ENCODE data around the gene SLC16A7. TPM values are rescaled to one million over a fixed set of nuclear protein-coding genes. Genes with fewer than 3 reads are reported as not detected.

The SLC16A7 gene
- total RNA-seq, 1 experiment from 2014 or later = 2.7 TPM

GRCh38 chr12:59615392-59616165, 19.8 kb downstream of the SLC16A7 start:
- no peak for DNase-seq
- no peak for TF ChIP-seq EZH2 (IDR thresholded peaks at IDR 0.05; ENCODE audit: low read depth)
- no peak for TF ChIP-seq CTCF (conservative IDR thresholded peaks at IDR 0.05)
- no TSS peak for BruUV-seq (replicated peaks)
- Histone ChIP-seq H3K4me2 (no peak overlapping the region), H3K27me3 (ENCODE audit: insufficient read depth, low read depth) (no peaks in the 10 kb centered on the region), H2AFZ (no peak overlapping the region), H3K4me3 (no peak overlapping the region), H3K4me1 (replicated peaks; ENCODE audit: insufficient read depth) (no peaks in the 10 kb centered on the region), H3K36me3 (ENCODE audit: low read depth) (no peaks in the 10 kb centered on the region), H4K20me1 (ENCODE audit: insufficient read depth) (no peaks in the 10 kb centered on the region), H3K79me2 (ENCODE audit: low read depth) (no peaks in the 10 kb centered on the region), H3K27ac (no peak overlapping the region), H3K9me3 (ENCODE audit: insufficient read depth, low read depth) (no peaks in the 10 kb centered on the region; the same call in 1 of the 2 replicates), H3F3A (ENCODE audit: insufficient read depth, low read depth) (no peaks in the 10 kb centered on the region), H3K9me2 (ENCODE audit: insufficient read depth) (no peaks in the 10 kb centered on the region)
- POLR2A ChIA-PET (ENCODE audit: unreplicated experiment) = no interaction called here
- CTCF ChIA-PET = no interaction called here
- intact Hi-C loops (cut with micrococcal nuclease; ENCODE audit: unreplicated experiment) = no loop called here

- H3K27me3 ChIP-seq (ENCODE audit: insufficient read depth, low read depth) = no peaks in the 10 kb centered on the region
- H3K9me2 ChIP-seq (ENCODE audit: insufficient read depth) = no peaks in the 10 kb centered on the region
- no peak overlapping the region for H2AFZ ChIP-seq
- TF ChIP-seq EZH2 (IDR thresholded peaks at IDR 0.05; ENCODE audit: low read depth) (no peak), CTCF (conservative IDR thresholded peaks at IDR 0.05) (no peak)
- H3K4me2 ChIP-seq = no peak overlapping the region
- no TSS peak for BruUV-seq (replicated peaks)
- no peaks in the 10 kb centered on the region for H3K9me3 ChIP-seq (ENCODE audit: insufficient read depth, low read depth)
- DNase-seq = no peak
- H3K4me1 ChIP-seq (replicated peaks; ENCODE audit: insufficient read depth) = no peaks in the 10 kb centered on the region
- H3K79me2 ChIP-seq (ENCODE audit: low read depth) = no peaks in the 10 kb centered on the region
- no peaks in the 10 kb centered on the region for H3F3A ChIP-seq (ENCODE audit: insufficient read depth, low read depth)
- no peak overlapping the region for H3K27ac ChIP-seq
- H3K4me3 ChIP-seq = no peak overlapping the region
- POLR2A ChIA-PET (ENCODE audit: unreplicated experiment) = no interaction called here
- no peaks in the 10 kb centered on the region for H4K20me1 ChIP-seq (ENCODE audit: insufficient read depth)
- CTCF ChIA-PET = no interaction called here
- intact Hi-C loops (cut with micrococcal nuclease; ENCODE audit: unreplicated experiment) = no loop called here
- H3K36me3 ChIP-seq (ENCODE audit: low read depth) = no peaks in the 10 kb centered on the region
These were observed 23.8 kb downstream of the SLC16A7 start for GRCh38 chr12:59619461-59620240.

- intact Hi-C loops (cut with micrococcal nuclease; ENCODE audit: unreplicated experiment) = no loop called here
- ChIA-PET CTCF (no interaction called here), POLR2A (ENCODE audit: unreplicated experiment) (no interaction called here)
- no peak for DNase-seq
- no peaks in the 10 kb centered on the region for H3K27me3 ChIP-seq (ENCODE audit: insufficient read depth, low read depth)
- no peaks in the 10 kb centered on the region for H3K9me3 ChIP-seq (ENCODE audit: insufficient read depth, low read depth)
- H3F3A ChIP-seq (ENCODE audit: insufficient read depth, low read depth) = no peaks in the 10 kb centered on the region
- no peaks in the 10 kb centered on the region for H3K36me3 ChIP-seq (ENCODE audit: low read depth)
- H3K4me2 ChIP-seq = no peak overlapping the region
- TF ChIP-seq CTCF (conservative IDR thresholded peaks at IDR 0.05) (no peak), EZH2 (IDR thresholded peaks at IDR 0.05; ENCODE audit: low read depth) (no peak)
- no peaks in the 10 kb centered on the region for H3K4me1 ChIP-seq (replicated peaks; ENCODE audit: insufficient read depth)
- no peak overlapping the region for H3K27ac ChIP-seq
- H2AFZ ChIP-seq = no peak overlapping the region
- H3K79me2 ChIP-seq (ENCODE audit: low read depth) = no peaks in the 10 kb centered on the region
- H3K9me2 ChIP-seq (ENCODE audit: insufficient read depth) = no peaks in the 10 kb centered on the region
- no peak overlapping the region for H3K4me3 ChIP-seq
- H4K20me1 ChIP-seq (ENCODE audit: insufficient read depth) = no peaks in the 10 kb centered on the region
- BruUV-seq (replicated peaks) = no TSS peak
These were observed 24.5 kb downstream of the SLC16A7 start for GRCh38 chr12:59620326-59620725.
